ENCODE data around the gene DIPK1C.

DIPK1C gene

DNA sequence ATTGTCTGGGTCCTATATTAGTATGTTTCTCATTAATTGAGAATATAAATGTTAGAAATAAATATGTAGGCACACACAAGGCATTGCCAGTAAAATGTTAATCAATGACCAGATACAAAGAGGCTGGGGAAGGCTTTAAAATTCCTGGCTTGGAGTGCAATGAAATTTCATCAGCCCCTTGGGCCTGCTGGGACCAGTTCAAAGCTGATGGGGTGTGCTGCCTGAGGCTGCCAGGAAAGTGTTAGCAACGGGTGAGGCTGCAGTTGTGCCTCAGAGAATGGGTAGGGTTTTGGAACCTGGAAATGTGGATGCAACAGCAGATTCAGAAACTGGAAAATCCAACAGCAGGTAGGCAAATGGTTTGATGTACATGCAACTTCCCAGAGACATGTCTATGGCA lies 68.9 kb downstream of the DIPK1C start:
- no peak for DNase-seq (ENCODE audit: low read depth)

DNA sequence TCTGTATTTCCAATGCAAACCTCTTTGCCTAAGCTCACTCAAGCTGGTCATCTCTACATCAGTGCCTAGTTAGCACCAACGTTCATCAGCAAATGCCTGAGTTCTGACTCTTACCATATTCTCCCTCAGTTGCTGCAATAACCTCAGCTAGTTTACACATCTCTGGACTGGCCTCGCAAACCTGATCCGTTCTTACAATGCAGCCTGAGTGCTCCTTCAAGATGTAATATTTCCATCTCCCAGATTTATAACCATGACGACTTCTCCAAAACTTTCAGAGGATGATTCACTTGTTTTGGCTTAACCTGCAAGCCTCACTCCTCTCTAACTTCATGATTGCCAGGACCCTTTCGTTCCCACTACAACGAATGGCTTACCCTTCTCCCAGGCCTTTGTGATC lies 69.7 kb downstream of the DIPK1C start:
- no peak for DNase-seq (ENCODE audit: low read depth)

All from activated T-cell treated with anti-CD3 and anti-CD28 coated beads for 24 hours (primary cell).